ENCODE results near the gene CCNT1.
"Not testable (repeated sequence)": the region's sequence is repeated elsewhere in the genome, so short reads cannot be mapped to it uniquely, and the experiment has no call there.

Gene CCNT1

DNA sequence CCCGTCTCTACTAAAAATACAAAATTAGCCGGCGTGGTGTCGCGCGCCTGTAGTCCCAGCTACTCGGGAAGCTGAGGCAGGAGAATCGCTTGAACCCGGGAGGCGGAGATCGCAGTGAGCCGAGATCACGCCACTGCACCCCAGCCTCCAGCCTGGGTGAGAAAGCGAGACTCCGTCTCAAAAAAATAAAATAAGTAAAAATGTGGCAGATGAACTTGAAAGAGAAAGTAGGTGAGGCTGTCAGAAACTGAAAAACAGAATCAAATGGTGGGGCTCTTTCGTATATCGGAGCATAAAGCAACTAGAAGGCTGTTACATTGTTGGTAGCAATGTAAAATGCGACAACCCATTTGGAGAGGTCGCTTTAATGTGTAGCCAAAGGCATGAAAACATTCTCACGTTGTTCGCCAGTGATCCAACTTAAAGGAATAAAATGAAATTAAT, 767 bp upstream of the CCNT1 start:
- no peak for DNase-seq (ENCODE audit: low read depth)
- TF ChIP-seq CTCF (IDR thresholded peaks at IDR 0.05; ENCODE audit: insufficient read depth, low read depth, low read length, missing control alignments): no peak
- H3K4me3 ChIP-seq (ENCODE audit: low read length): peak overlapping the region; percentile 91

GRCh38 chr12:48716168-48716492, 377 bp downstream of the CCNT1 start:
- H3K4me3 ChIP-seq (ENCODE audit: low read length): peak overlapping the region; percentile 91
- no peak for TF ChIP-seq CTCF (IDR thresholded peaks at IDR 0.05; ENCODE audit: insufficient read depth, low read depth, low read length, missing control alignments)

DNA sequence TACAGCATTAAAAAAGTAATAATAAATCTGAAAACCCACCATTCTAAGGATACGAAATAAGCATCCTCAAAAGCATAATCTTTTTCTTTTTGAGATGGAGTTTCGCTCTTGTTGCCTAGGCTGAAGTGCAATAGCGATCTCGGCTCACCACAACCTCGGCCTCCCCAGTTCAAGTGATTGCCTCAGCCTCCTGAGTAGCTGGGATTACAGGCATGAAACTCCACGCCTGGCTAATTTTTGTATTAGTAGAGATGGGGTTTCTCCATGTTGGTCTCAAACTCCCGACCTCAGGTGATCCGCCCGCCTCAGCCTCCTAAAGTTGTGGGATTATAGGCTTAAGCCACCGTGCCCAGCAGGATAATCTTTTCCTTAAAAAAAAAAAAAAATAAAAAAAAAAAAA, 4.3 kb downstream of the CCNT1 start:
- no peak for TF ChIP-seq CTCF (IDR thresholded peaks at IDR 0.05; ENCODE audit: insufficient read depth, low read depth, low read length, missing control alignments)
- DNase-seq (ENCODE audit: low read depth): no peak
- no peak overlapping the region for H3K4me3 ChIP-seq (ENCODE audit: low read length)

More at GRCh38 chr12:48716168-48716492, 377 bp downstream of the CCNT1 start:
- no peak for DNase-seq (ENCODE audit: low read depth)

GRCh38 chr12:48698822-48699221, 17.7 kb downstream of the CCNT1 start:
- DNase-seq (ENCODE audit: low read depth); H3K4me3 ChIP-seq (ENCODE audit: low read length): not testable (repeated sequence)

GRCh38 chr12:48696626-48697025, 19.9 kb downstream of the CCNT1 start:
- no peak overlapping the region for H3K4me3 ChIP-seq (ENCODE audit: low read length)
- DNase-seq (ENCODE audit: low read depth): no peak
- no peak for TF ChIP-seq CTCF (IDR thresholded peaks at IDR 0.05; ENCODE audit: insufficient read depth, low read depth, low read length, missing control alignments)

DNA sequence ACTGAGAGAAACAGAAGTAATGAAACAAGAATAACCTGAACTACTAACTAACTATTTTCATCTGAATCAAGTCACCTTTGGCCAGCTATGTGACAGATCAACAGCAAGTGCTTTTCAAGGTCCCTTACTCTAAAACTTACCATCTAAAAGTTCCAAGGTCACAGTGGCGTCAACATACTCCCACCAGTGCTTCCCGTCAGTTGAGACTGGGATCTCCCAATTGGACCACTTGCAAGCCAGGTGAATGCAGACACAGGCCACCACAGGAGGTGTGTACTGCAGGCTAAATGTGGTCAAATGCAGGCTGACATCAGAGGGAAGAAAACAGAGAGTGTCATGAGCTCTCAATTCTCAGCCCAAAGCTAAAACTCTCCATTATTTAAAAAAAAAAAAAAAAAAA, 20.6 kb downstream of the CCNT1 start:
- DNase-seq (ENCODE audit: low read depth): no peak

GRCh38 chr12:48694038-48694437, 22.5 kb downstream of the CCNT1 start:
- no peak for TF ChIP-seq CTCF (IDR thresholded peaks at IDR 0.05; ENCODE audit: insufficient read depth, low read depth, low read length, missing control alignments)
- DNase-seq (ENCODE audit: low read depth): no peak

More for the DNA sequence above, 20.6 kb downstream of the CCNT1 start:
- no peak overlapping the region for H3K4me3 ChIP-seq (ENCODE audit: low read length)
- no peak for TF ChIP-seq CTCF (IDR thresholded peaks at IDR 0.05; ENCODE audit: insufficient read depth, low read depth, low read length, missing control alignments)

GRCh38 chr12:48693572-48693971, 22.9 kb downstream of the CCNT1 start:
- H3K4me3 ChIP-seq (ENCODE audit: low read length): no peak overlapping the region
- TF ChIP-seq CTCF (IDR thresholded peaks at IDR 0.05; ENCODE audit: insufficient read depth, low read depth, low read length, missing control alignments): no peak
- DNase-seq (ENCODE audit: low read depth): no peak

More at GRCh38 chr12:48694038-48694437, 22.5 kb downstream of the CCNT1 start:
- H3K4me3 ChIP-seq (ENCODE audit: low read length): no peak overlapping the region

All from epithelial cell of esophagus (primary cell).